Muscle layer of colon (tissue), 2 donors: ENCODE data around the gene PKP2.

Experiments used
- H3K27ac ChIP-seq: one replicate; pipeline ENCODE4 v1.7.0; 2013; ENCODE audit warnings: low read depth, mild to moderate bottlenecking, low read length, moderate library complexity
- H3K27me3 ChIP-seq, 2 donors: one replicate each; pipeline ENCODE4 v1.7.0; 2013; ENCODE audit warnings: low read length in 2 of 2, mild to moderate bottlenecking in 2 of 2; ENCODE audit not compliant: insufficient read depth in 2 of 2, control insufficient read depth in 1 of 2
- H3K36me3 ChIP-seq: one replicate; pipeline ENCODE4 v1.7.0; 2013; ENCODE audit warnings: mild to moderate bottlenecking, low read length; ENCODE audit not compliant: insufficient read depth
- H3K4me1 ChIP-seq: one replicate; pipeline ENCODE4 v1.7.0; 2013; ENCODE audit warnings: mild to moderate bottlenecking, low read length; ENCODE audit not compliant: insufficient read depth
- H3K4me3 ChIP-seq, 2 donors: one replicate each; pipeline ENCODE4 v1.7.0; 2013; ENCODE audit warnings: low read length in 2 of 2, low read depth in 1 of 2, mild to moderate bottlenecking in 1 of 2, moderate library complexity in 1 of 2
- H3K9ac ChIP-seq: one replicate; pipeline ENCODE4 v1.7.0; 2013; ENCODE audit warnings: low read length
- H3K9me3 ChIP-seq: one replicate; pipeline ENCODE4 v1.7.0; 2013; ENCODE audit warnings: mild to moderate bottlenecking, low read length
- donor health status: abdominal sarcoma.
- donor health status: Adenocarcinoma of cecum.

The PKP2 gene

DNA sequence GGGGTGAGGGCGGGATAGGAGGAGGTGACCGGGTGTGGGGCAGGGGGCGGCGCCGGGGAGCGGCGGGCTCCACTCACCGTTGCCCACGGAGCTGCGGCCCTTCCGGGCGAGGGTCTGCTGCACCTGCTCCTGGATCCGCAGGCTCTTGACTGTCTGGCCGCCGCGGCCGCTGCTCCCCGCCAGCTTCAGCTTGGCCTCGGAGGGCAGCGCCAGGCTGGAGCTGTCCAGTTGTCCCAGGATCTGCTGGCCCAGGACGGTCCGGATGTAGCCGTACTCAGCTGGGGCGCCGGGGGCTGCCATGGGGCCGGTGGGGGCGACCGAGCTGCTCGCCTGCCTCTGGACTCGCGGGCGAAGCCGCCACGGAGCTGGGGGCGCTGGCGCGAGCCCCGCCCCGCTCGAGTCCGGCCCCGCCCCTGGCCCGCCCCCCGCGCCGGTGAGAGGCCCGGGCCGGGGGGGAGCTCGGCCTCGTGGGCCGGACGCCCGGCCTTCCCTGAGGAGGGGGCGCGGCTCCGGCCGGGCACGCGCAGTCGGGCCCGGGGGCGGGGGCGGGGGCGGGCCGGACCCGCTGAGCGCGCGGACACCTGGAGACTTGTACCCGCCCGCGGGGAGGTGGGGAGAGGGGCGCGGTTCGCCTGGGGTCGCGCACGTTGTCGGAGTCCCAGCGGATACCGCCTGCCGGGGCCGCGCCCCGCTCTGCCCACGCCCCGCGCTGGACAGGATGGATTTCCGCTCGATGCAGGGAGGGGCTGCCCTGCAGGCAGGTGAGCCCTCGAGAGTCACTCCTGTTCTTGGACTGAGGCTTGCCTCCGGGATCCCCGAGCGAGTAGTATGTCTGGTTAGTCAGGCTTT is at the start of gene PKP2:
TSS of gene PKP2 (minus strand) at position 346 of the 849 bp plus-strand sequence. CDS start at position 300, 46 bp downstream.
- H3K4me1 ChIP-seq, result peaks cover 3% of the 10 kb centered on the region
- H3K36me3 ChIP-seq, result no peaks in the 10 kb centered on the region
- peak within 1 kb of the TSS; percentile 29 to 42 for H3K4me3 ChIP-seq
- no peak within 1 kb of the TSS for H3K27ac ChIP-seq
- no peak within 1 kb of the TSS for H3K9ac ChIP-seq
- H3K9me3 ChIP-seq, result no peaks in the 10 kb centered on the region
- peaks cover 9 to 12% of the 10 kb centered on the region in 2 donors for H3K27me3 ChIP-seq

DNA sequence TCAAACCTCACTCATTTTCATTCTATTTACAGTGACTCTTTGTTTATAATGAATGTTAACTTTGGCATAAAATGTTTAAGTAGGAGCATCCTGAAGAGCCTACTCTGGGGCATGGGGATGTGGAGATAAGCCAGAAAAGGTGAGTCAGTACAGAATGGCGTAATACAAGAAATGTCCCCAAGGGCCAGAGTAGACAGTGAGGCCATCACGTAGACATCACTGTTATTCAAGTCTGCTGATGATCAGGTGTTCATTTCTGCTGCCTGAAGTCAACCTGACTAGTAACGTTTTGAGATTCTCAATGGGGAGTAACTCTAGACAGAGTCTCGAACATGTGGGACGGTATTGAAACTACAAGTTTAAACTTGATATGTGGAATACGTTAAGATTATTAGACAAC is 47.6 kb upstream of the PKP2 start:
- Histone ChIP-seq H3K27ac (no peak overlapping the region), H3K36me3 (no peaks in the 10 kb centered on the region), H3K9ac (no peak overlapping the region), H3K27me3 (no peaks in the 10 kb centered on the region), H3K4me1 (no peaks in the 10 kb centered on the region), H3K4me3 (no peak overlapping the region), H3K9me3 (no peaks in the 10 kb centered on the region)

GRCh38 chr12:32939801-32940200 is 43.2 kb upstream of the PKP2 start:
- Histone ChIP-seq H3K4me3 (no peak overlapping the region), H3K9me3 (no peaks in the 10 kb centered on the region), H3K4me1 (no peaks in the 10 kb centered on the region), H3K9ac (no peak overlapping the region), H3K36me3 (no peaks in the 10 kb centered on the region), H3K27me3 (no peaks in the 10 kb centered on the region), H3K27ac (no peak overlapping the region)

DNA sequence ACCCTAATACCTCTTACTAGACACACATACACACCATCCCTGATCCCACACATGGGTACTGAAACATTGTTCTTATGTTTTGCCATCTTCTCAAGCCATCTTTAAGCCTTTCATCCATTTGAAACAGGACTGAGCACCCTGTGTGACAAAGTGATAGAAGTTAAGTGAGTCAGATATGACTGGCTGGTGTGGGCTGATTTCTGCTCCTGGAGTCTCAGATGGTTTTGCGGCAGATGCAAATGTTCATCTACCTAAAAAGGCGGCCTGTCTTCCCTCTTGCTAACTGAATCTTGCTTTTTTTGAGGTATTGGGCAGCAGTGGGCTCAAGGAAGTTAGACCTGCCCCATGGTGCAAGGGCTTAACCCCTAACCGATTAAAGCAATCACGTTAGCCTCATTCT is 30.4 kb upstream of the PKP2 start:
- Histone ChIP-seq H3K4me1 (no peaks in the 10 kb centered on the region), H3K9ac (no peak overlapping the region), H3K4me3 (no peak overlapping the region), H3K27me3 (no peaks in the 10 kb centered on the region), H3K27ac (no peak overlapping the region), H3K9me3 (no peaks in the 10 kb centered on the region), H3K36me3 (no peaks in the 10 kb centered on the region)

- Histone ChIP-seq H3K9ac (no peak overlapping the region), H3K9me3 (no peaks in the 10 kb centered on the region), H3K27me3 (no peaks in the 10 kb centered on the region), H3K36me3 (no peaks in the 10 kb centered on the region), H3K4me3 (no peak overlapping the region), H3K27ac (no peak overlapping the region), H3K4me1 (no peaks in the 10 kb centered on the region)
Measured at GRCh38 chr12:32926356-32926755, 29.8 kb upstream of the PKP2 start.

DNA sequence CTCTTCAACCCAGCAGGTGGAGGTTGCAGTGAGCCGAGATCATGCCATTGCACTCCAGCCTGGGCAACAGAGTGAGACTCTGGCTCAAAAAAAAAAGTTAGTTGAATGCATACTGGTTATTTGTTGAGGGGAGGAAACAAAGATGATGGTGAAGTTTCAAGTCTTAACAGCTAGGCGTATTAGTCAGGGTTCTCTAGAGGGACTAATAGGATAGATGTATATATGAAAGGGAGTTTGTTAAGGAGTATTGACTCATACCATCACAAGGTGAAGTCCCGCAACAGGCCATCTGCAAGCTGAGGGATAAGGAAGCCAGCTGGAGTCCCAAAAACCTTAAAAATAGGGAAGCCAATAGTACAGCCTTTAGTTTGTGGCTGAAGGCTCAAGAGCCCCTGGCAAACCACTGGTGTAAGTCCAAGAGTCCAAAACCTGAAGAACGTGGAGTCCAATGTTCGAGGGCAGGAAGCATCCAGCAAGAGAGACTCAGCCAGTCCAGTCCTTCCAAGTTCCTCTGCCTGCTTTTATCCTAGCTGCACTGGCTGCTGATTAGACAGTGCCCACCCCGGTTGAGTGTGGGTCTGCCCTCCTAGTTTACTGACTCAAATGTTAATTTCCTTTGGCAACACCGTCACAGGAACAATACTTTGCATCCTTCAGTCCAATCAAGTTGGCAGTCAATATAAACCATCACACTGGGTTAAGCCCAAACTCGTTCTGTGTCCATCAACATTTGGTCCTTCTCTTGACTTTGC is 26.1 kb upstream of the PKP2 start:
- no peaks in the 10 kb centered on the region for H3K9me3 ChIP-seq
- H3K36me3 ChIP-seq, result no peaks in the 10 kb centered on the region
- H3K27ac ChIP-seq, result no peak overlapping the region
- no peak overlapping the region for H3K9ac ChIP-seq
- no peak overlapping the region for H3K4me3 ChIP-seq
- H3K27me3 ChIP-seq, result no peaks in the 10 kb centered on the region
- H3K4me1 ChIP-seq, result no peaks in the 10 kb centered on the region

DNA sequence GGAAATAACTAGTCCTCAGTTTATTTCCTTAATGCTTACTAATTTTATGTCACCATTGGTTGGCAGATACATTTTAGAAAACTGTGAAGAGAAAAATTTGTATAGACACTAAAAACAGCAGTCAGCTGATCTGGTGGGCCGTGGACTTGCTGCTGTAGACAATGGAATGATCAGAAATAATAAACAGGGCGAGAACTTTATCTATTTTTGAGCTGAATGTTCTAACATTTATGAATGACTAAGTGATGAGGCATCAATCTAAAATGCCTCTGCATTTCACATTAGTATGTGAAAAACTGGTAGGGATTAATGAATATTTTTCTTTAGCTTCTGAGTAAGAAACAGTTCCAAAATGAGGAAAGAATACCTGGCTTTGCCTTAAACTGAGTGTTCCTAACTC is 24.8 kb upstream of the PKP2 start:
- Histone ChIP-seq H3K4me1 (no peaks in the 10 kb centered on the region), H3K36me3 (no peaks in the 10 kb centered on the region), H3K27ac (no peak overlapping the region), H3K9ac (no peak overlapping the region), H3K9me3 (no peaks in the 10 kb centered on the region), H3K27me3 (no peaks in the 10 kb centered on the region), H3K4me3 (no peak overlapping the region)

DNA sequence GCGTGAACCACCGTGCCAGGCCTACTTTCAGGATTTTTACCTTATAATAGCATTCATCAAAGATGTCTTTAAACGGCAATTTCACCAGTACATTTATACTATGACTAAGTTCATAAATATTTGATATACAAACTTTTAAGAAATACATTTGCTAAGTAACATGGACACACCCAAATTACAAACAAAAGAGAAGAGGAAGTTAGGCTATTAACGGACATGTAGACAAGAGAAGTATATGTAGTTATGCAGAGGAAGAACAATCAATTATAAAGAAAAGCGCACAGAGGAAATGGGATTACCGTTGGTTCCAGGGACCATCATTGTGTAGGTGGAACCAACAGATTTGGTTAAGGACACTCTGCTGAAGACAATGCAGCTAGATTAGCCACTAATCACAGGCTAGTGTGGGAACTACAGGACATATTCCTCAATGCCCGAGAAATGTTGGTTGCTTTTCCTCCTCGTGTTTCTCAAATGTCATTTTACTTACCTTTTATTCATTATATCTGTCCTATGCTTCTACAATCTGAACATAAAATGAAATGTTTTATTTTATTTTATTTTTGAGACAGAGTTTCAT is 24.0 kb upstream of the PKP2 start:
- no peak overlapping the region for H3K4me3 ChIP-seq
- no peak overlapping the region for H3K9ac ChIP-seq
- no peak overlapping the region for H3K27ac ChIP-seq
- H3K9me3 ChIP-seq, result no peaks in the 10 kb centered on the region
- H3K36me3 ChIP-seq, result no peaks in the 10 kb centered on the region
- no peaks in the 10 kb centered on the region for H3K4me1 ChIP-seq
- H3K27me3 ChIP-seq, result no peaks in the 10 kb centered on the region

DNA sequence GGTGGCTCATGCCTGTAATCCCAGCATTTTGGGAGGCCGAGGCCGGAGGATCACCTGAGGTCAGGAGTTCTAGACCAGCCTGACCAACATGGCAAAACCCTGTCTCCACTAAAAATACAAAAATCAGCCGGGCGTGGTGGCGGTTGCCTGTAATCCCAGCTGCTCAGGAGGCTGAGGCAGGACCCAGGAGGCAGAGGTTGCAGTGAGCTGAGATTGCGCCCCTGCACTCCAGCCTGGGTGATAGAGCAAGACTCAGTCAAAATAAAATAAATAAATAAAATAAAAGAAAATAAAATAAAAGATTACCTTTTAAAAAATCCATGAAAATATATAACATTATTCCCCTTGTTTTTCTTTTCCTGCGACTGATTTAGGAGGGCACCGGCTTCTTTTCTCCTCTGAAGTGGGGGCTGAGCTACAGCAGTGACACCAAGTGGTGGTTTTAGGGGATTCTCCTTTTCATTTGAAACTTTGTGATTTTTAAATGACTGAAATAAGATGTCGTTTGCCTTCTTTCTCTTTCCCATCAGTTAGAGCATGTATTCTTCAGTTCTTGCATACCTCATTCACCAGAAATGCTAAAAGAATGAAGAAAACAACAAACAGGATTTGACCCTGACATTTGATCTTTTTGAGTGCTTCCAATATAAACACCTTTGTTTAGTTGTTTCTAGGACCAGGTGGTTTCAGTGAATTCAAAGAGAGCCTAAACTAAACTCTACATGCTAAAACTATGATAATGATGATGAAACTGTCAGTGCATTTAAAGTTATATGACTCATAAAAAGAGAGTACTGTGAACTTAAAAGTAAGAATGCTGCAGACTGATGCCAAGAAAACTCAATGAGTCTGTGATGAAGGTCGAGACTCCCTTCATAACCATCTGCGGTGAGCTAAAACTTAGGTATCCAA is 22.6 kb upstream of the PKP2 start:
- H3K36me3 ChIP-seq, result no peaks in the 10 kb centered on the region
- no peaks in the 10 kb centered on the region for H3K9me3 ChIP-seq
- H3K27ac ChIP-seq, result no peak overlapping the region
- H3K9ac ChIP-seq, result no peak overlapping the region
- no peaks in the 10 kb centered on the region for H3K27me3 ChIP-seq
- H3K4me1 ChIP-seq, result no peaks in the 10 kb centered on the region
- no peak overlapping the region for H3K4me3 ChIP-seq

DNA sequence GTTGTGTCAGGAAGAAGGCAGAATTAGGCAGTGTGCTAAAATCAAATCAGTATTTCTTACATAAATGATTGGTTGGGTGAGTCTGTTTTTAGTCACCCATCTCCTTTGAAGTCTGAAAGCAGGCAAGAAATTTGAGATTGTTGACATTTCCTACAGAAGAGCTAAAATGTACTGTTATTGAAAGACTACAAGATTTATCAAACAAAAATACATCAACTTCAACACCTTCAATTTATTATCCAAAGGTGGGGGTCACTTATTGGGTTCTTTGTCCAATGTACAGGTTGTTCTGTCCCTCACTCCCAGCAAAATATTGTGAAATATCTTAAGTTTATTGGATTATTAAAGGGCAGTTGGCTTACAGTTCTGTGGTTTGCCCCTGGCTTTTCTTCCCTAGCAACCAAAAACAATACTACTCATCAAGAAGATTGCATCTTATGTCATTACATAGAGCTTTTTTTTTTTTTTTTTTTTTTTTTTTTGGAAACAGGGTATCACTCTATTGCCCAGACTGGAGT is 20.6 kb upstream of the PKP2 start:
- Histone ChIP-seq H3K9ac (no peak overlapping the region), H3K36me3 (no peaks in the 10 kb centered on the region), H3K4me1 (no peaks in the 10 kb centered on the region), H3K27me3 (no peaks in the 10 kb centered on the region), H3K27ac (no peak overlapping the region), H3K4me3 (no peak overlapping the region), H3K9me3 (no peaks in the 10 kb centered on the region)
